Fibroblast of gingiva (primary cell): ENCODE data around the gene RASSF8.

Experiments
- DNase-seq: peaks from one replicate; pipeline ENCODE4 v3.0.0-alpha.2; 2011; ENCODE audit warnings: low read depth

Gene RASSF8

DNA sequence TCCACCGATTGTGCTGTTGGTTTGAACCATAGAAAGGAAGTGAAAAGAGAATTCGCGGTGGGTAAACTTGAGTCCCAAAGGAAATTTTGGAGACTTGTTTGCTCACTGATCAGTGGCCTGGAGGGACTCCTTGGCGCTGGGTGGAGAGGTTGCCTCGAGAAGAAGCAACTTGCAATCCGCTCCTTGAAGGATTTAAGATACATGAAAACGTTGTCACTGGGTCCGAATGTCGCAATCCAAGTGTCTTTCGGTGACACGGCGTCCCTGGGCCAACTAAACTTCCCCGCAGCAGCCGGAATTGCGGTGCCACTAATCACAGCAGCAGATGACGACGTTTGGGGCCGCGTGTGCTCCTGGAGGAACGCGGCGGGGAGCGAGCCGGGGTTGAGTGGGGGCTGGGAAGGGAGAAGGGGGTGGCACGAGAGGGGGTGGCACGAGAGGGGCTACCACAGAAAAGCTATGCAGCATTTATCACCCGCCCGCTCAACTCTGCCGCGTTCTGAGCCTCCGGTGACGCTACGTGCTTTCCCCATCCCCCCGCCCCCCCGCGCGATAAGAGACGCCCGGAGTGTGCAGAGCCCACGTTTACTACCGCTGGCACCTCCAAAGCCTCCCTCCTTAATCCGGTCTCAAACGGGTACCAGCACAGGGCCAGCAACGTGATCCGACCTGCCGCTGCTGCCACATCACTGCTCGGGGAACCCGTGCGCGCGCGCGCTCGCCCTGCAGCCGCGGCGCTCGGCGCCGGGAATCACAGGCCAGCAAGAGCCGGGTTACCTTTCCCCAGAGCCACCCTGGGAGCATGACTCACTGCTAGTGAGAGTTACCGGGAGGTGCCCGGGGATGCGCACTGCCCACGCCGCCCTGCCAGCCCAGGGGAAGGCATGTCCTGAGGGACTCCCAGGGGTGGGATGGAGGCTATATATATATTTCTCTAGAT is 167.2 kb downstream of the RASSF8 start:
- DNase-seq = peak; percentile 52

DNA sequence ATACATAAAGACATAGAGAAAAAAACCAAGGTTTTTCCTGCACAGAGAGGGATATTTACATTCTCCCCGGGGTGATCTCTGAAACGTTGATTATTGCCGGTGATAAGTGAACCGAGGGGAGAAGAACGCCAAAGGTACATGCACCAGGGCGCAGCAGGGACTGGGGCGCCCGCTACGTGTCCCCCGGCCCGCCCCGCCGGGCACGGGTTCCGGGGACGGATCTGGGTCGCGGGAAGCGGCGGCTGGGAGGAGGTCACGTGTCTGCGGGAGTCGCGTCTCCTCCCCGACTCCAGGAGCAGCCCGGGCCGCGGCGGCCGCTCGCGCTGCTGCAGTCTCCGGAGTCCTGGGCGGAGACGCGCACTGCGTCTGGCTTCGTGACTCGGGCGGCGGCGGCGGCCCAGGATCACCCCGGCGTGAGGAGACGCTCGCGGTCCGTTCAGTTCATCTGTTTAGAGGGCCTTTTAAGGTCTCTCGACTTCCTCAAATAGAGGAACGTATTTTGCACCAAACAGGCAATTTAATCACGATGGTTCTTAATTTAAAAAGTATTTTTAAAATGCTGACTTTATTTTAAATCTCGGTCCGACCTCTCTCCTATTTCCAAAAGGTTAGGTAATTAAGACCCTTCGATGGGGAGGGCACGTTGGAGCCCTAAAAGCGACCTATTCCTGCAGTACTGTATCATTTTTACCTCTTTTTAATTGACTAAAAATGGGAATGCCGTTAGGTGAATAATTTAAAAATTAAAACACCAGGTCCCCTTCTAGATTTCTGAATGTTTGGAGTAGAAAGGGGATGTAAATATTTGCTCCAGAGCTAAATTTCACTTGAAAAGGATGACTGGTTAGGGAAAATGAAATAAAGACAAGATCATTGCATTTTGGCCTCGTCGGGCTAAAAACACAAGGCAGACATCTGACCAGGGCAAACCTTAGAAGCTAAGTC is 168.1 kb downstream of the RASSF8 start:
- DNase-seq = peak; percentile 69

DNA sequence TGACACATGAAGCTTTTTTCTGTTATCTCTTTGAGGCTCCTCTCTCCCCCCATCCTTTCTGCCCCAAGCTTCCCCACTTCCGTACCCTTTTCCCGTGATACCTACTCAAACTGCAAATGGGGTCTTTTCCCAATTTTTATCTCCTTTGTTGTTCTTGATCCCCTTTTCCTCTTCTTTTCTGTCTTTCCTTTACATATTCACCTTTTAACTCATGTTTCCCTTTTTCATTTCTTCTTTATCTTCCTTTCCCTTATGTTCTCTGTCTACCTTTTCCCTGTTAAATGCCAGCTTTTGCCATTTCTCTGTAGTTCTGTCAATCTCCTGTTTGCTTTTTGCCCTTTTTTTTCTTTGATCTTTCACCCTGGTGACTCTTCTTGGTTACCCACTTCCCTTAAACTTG is 168.9 kb downstream of the RASSF8 start:
- DNase-seq = no peak

DNA sequence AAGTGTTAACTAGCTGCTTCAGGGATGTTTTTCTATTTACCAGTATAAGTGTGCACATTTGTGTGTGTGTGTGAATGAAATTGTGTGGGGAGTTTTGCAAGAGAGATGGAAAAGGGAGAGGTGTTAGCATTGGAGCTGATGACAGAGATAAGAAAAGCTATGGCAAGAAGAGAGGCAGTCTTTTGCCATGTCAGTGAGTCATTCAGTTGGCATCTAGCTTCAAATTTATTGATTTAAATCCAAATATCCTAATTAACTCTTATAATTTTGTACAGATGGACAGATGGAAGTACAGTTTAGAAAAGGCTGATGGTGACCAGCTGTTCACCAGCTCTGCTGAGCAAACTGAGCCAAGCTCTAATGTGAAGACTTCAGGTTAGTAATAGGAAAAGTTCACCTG is 169.7 kb downstream of the RASSF8 start:
- peak; percentile 50 for DNase-seq
